H1 (cell line): ENCODE data around the gene ARHGAP22. TPM values are rescaled to one million over a fixed set of nuclear protein-coding genes. Genes with fewer than 3 reads are reported as not detected.

Experiments
- CTCF ChIA-PET: fragments of 300-600 bp; sonication (Branson Sonifier 250); formaldehyde crosslinking; loops from one replicate; lab custom pipeline; 2021; ENCODE audit not compliant: partially characterized antibody; lab: Charles Lee
- POLR2A ChIA-PET: fragments of 300-600 bp; sonication (Branson Sonifier 250); formaldehyde crosslinking; loops from one replicate; lab custom pipeline; 2021; ENCODE audit warnings: inconsistent platforms; ENCODE audit not compliant: partially characterized antibody; lab: Charles Lee
- DNase-seq, 2 experiments: peaks; one replicate each; pipeline versions ENCODE4 v3.0.0 to v3.0.0-alpha.2; 2010 to 2022; ENCODE audit warnings: low spot score in 2 of 2, low read depth in 1 of 2, mixed read lengths in 1 of 2
- FAIRE-seq: peaks from 2 replicates; lab custom pipeline; 2011; peaks lifted over from hg19 to GRCh38; lab: Jason Lieb, UNC
- H2AFZ ChIP-seq: 2 replicates; pipeline ENCODE4 v1.8.1; 2012; ENCODE audit warnings: low read length, inconsistent platforms
- H2AK5ac ChIP-seq: 2 replicates; pipeline ENCODE4 v1.6.1; 2013; ENCODE audit warnings: low read depth, low read length
- H2BK120ac ChIP-seq: replicated peaks from 2 replicates; pipeline ENCODE3; 2013; ENCODE audit warnings: low read depth, low read length, inconsistent platforms
- H2BK12ac ChIP-seq: 2 replicates; pipeline ENCODE4 v1.6.1; 2013; ENCODE audit warnings: low read depth, low read length
- H2BK15ac ChIP-seq: 2 replicates; pipeline ENCODE4 v1.6.1; 2013; ENCODE audit warnings: low read length
- H2BK20ac ChIP-seq: 2 replicates; pipeline ENCODE4 v1.6.1; 2013; ENCODE audit warnings: low read length
- H2BK5ac ChIP-seq: 2 replicates; pipeline ENCODE4 v1.6.1; 2013; ENCODE audit warnings: low read depth, low read length
- H3K14ac ChIP-seq: 2 replicates; pipeline ENCODE4 v1.6.1; 2013; ENCODE audit warnings: inconsistent platforms; ENCODE audit not compliant: insufficient read length
- H3K18ac ChIP-seq: 2 replicates; pipeline ENCODE4 v1.6.1; 2013; ENCODE audit warnings: low read length; ENCODE audit errors: extremely low read depth
- H3K23ac ChIP-seq: 2 replicates; pipeline ENCODE4 v1.6.1; 2013; ENCODE audit warnings: inconsistent platforms; ENCODE audit not compliant: insufficient read length
- H3K23me2 ChIP-seq: 2 replicates; pipeline ENCODE4 v1.6.1; 2013; ENCODE audit warnings: low read depth, low read length
- H3K27ac ChIP-seq: 2 replicates; pipeline ENCODE4 v1.6.1; 2011; ENCODE audit warnings: low read depth, low read length, inconsistent platforms
- H3K27me3 ChIP-seq, 4 experiments: replicated peaks in 1 of 4; 1 replicate in 1 of 4; 2 replicates in 3 of 4; pipeline versions ENCODE4 v1.6.1 to v1.8.1; 2011 to 2013; ENCODE audit warnings: low read length in 3 of 4, mild to moderate bottlenecking in 3 of 4, inconsistent platforms in 2 of 4, mixed read lengths in 2 of 4, moderate library complexity in 1 of 4; ENCODE audit not compliant: control insufficient read depth in 3 of 4, insufficient read depth in 3 of 4; ENCODE audit errors: extremely low read depth in 1 of 4
- H3K36me3 ChIP-seq, 4 experiments: 2 replicates each; pipeline versions ENCODE4 v1.6.1 to v1.8.1; 2011 to 2013; ENCODE audit warnings: mild to moderate bottlenecking in 4 of 4, low read length in 3 of 4, moderate library complexity in 2 of 4, control low read depth in 1 of 4, inconsistent platforms in 1 of 4; ENCODE audit not compliant: insufficient read depth in 4 of 4, control insufficient read depth in 2 of 4
- H3K4ac ChIP-seq: replicated peaks from 2 replicates; pipeline ENCODE3; 2013; ENCODE audit warnings: low read length, low read depth, mixed read lengths, inconsistent platforms; ENCODE audit not compliant: insufficient read length
- H3K4me1 ChIP-seq, 4 experiments: replicated peaks in 1 of 4; 1 replicate in 1 of 4; 2 replicates in 3 of 4; pipeline versions ENCODE4 v1.6.1 to v1.8.1; 2011 to 2013; ENCODE audit warnings: low read length in 3 of 4, inconsistent platforms in 2 of 4, mixed read lengths in 1 of 4; ENCODE audit not compliant: insufficient read depth in 4 of 4, control insufficient read depth in 3 of 4
- H3K4me2 ChIP-seq, 2 experiments: 2 replicates each; pipeline versions ENCODE4 v1.6.1 to v1.8.1; 2011 to 2013; ENCODE audit warnings: low read depth in 2 of 2, low read length in 2 of 2, control low read depth in 1 of 2, inconsistent platforms in 1 of 2, mild to moderate bottlenecking in 1 of 2; ENCODE audit not compliant: insufficient read depth in 1 of 2
- H3K4me3 ChIP-seq, 4 experiments: fragments of 200-600, 300-600 bp in 1 of 4; sonication (generic), shearing (Covaris generic), sonication (Bioruptor Twin) in 1 of 4; 2 replicates each; pipeline versions ENCODE4 v1.5.1 to v1.8.1; 2011 to 2016; ENCODE audit warnings: low read length in 4 of 4, low read depth in 3 of 4, control low read depth in 2 of 4, inconsistent platforms in 2 of 4, mild to moderate bottlenecking in 2 of 4, mixed read lengths in 1 of 4, moderate library complexity in 1 of 4; ENCODE audit not compliant: insufficient read depth in 2 of 4; ENCODE audit errors: extremely low read depth in 1 of 4
- H3K56ac ChIP-seq: replicated peaks from 2 replicates; pipeline ENCODE3; 2013; ENCODE audit warnings: low read depth, mild to moderate bottlenecking, mixed read lengths, low read length, inconsistent platforms; ENCODE audit not compliant: insufficient read length
- H3K79me1 ChIP-seq: 2 replicates; pipeline ENCODE4 v1.6.1; 2013; ENCODE audit warnings: low read depth, low read length, control low read depth
- H3K79me2 ChIP-seq, 2 experiments: 2 replicates each; pipeline versions ENCODE4 v1.6.1 to v1.8.1; 2012 to 2013; ENCODE audit warnings: low read length in 2 of 2, mild to moderate bottlenecking in 2 of 2, inconsistent platforms in 1 of 2; ENCODE audit not compliant: insufficient read depth in 2 of 2, control insufficient read depth in 1 of 2
- H3K9ac ChIP-seq, 4 experiments: replicated peaks in 1 of 4; 1 replicate in 1 of 4; 2 replicates in 3 of 4; pipeline versions ENCODE4 v1.6.1 to v1.8.1; 2011 to 2013; ENCODE audit warnings: low read depth in 3 of 4, low read length in 3 of 4, control low read depth in 2 of 4, mild to moderate bottlenecking in 2 of 4, moderate library complexity in 2 of 4, inconsistent platforms in 1 of 4; ENCODE audit errors: extremely low read depth in 1 of 4
- H3K9me3 ChIP-seq, 2 experiments: 2 replicates each; pipeline versions ENCODE4 v1.6.1 to v1.8.1; 2012 to 2013; ENCODE audit warnings: mild to moderate bottlenecking in 2 of 2, moderate library complexity in 2 of 2, control low read depth in 1 of 2, inconsistent platforms in 1 of 2, low read depth in 1 of 2, low read length in 1 of 2, mixed read lengths in 1 of 2; ENCODE audit not compliant: insufficient read depth in 2 of 2
- H4K20me1 ChIP-seq, 2 experiments: replicated peaks in 1 of 2; 2 replicates each; pipeline versions ENCODE3 to v1.8.1; 2011 to 2013; ENCODE audit warnings: inconsistent platforms in 2 of 2, low read length in 2 of 2, mild to moderate bottlenecking in 1 of 2; ENCODE audit not compliant: insufficient read depth in 2 of 2, control insufficient read depth in 1 of 2
- H4K5ac ChIP-seq: 2 replicates; pipeline ENCODE4 v1.6.1; 2013; ENCODE audit warnings: low read length, low read depth, mixed read lengths, inconsistent platforms; ENCODE audit not compliant: insufficient read length
- H4K8ac ChIP-seq: 2 replicates; pipeline ENCODE4 v1.8.0; 2013; ENCODE audit warnings: mild to moderate bottlenecking, moderate library complexity, low read length, inconsistent platforms; ENCODE audit not compliant: insufficient read depth; ENCODE audit errors: extremely low read depth
- H4K91ac ChIP-seq: replicated peaks from 2 replicates; pipeline ENCODE3; 2013; ENCODE audit warnings: low read length, mixed read lengths, inconsistent platforms; ENCODE audit not compliant: insufficient read length
- CREB1 ChIP-seq: IDR thresholded peaks from 2 replicates; pipeline ENCODE4 v1.6.1; 2012; ENCODE audit warnings: inconsistent platforms
- HDAC2 ChIP-seq, 2 experiments: fragments of 300-600 bp in 1 of 2; sonication (generic) in 1 of 2; IDR thresholded peaks; 2 replicates each; pipeline ENCODE4 v1.6.1; 2011 to 2012; ENCODE audit warnings: low read depth in 2 of 2, low read length in 2 of 2, mild to moderate bottlenecking in 2 of 2, moderate library complexity in 2 of 2, borderline replicate concordance in 1 of 2, inconsistent platforms in 1 of 2
- RNF2 ChIP-seq: fragments of 200-900, 300-1000 bp; sonication (generic); IDR thresholded peaks from 2 replicates; pipeline ENCODE4 v1.7.1; 2016; ENCODE audit warnings: borderline replicate concordance, low read depth, mild to moderate bottlenecking, antibody characterized with exemption, low read length; ENCODE audit not compliant: poor library complexity, severe bottlenecking; ENCODE audit errors: missing control alignments
- RXRA ChIP-seq: IDR thresholded peaks from 2 replicates; pipeline ENCODE4 v1.6.1; 2011; ENCODE audit warnings: low read depth, mild to moderate bottlenecking, low read length, moderate library complexity; ENCODE audit not compliant: insufficient read depth
- SRF ChIP-seq: IDR thresholded peaks from 2 replicates; pipeline ENCODE4 v1.6.1; 2011; ENCODE audit warnings: mild to moderate bottlenecking, low read depth, low read length, moderate library complexity
- TCF12 ChIP-seq: IDR thresholded peaks from 2 replicates; pipeline ENCODE4 v1.6.1; 2011; ENCODE audit warnings: low read depth, mild to moderate bottlenecking, low read length
- WGBS, 2 experiments: shearing (Covaris generic) in 1 of 2; methylation state at CpG; one replicate each; pipeline versions ENCODE4 v1.1.6 to v1.1.7; 2013 to 2015; ENCODE audit warnings: low lambda C conversion rate in 2 of 2, mixed read lengths in 2 of 2, inconsistent platforms in 1 of 2, low coverage in 1 of 2, missing lambda C conversion rate in 1 of 2; ENCODE audit not compliant: insufficient replicate concordance in 2 of 2, insufficient coverage in 1 of 2, insufficient read length in 1 of 2; ENCODE audit errors: extremely low coverage in 1 of 2, missing lambda C conversion rate in 1 of 2; 5-methylcytosine and 5-hydroxymethylcytosine counted together
- polyA plus RNA-seq, 7 experiments: library from polyadenylated mRNA; depleted of rRNA in 3 of 7; stranded (reverse) in 5 of 7; unstranded in 2 of 7; fragments of >200 nt in 5 of 7; fragments of 200-250 nt in 2 of 7; gene quantifications; 1 replicate in 5 of 7; 2 replicates in 1 of 7; 4 replicates in 1 of 7; pipeline versions ENCODE4 v1.2.1 to v1.2.3, GENCODE V29; 2011 to 2013; ENCODE audit warnings: missing spikeins in 2 of 7, mixed read lengths in 2 of 7
- total RNA-seq: library from RNA; stranded (reverse); fragmentation: NEBNext Ultra II Directional; extraction: Animal tissue kit (Norgen Biotek cat#: 25700); gene quantifications from 2 replicates; pipeline ENCODE4 v1.2.1, GENCODE V29; 2021

ARHGAP22 gene
- total and polyA plus RNA-seq, 2 of the 8 experiments (the other 6 are each of a cell fraction or from before 2014, with no cell fraction given), result 3.6 to 11.2 TPM

- H4K91ac ChIP-seq, result no peak overlapping the region
- CTCF ChIA-PET, result interaction anchor here (0.6 to 1.9 kb wide), 3 partner anchors 90 to 139 kb away, joined by 3 to 4 read pairs (median 3); no protein-coding TSS in a partner anchor
These were observed 87.4 kb downstream of the ARHGAP22 start for GRCh38 chr10:48517482-48517881.

More at GRCh38 chr10:48517482-48517881, 87.4 kb downstream of the ARHGAP22 start:
- no peak overlapping the region for H3K9ac ChIP-seq
- no peak overlapping the region for H4K5ac ChIP-seq
- no peak overlapping the region for H3K4me3 ChIP-seq
- H3K27me3 ChIP-seq, result peaks cover 0 to 2% (median 0%) of the 10 kb centered on the region in 4 experiments; a peak in 1 of 7 replicates
- no peak overlapping the region for H3K4me2 ChIP-seq
- no peak overlapping the region for H3K23ac ChIP-seq
- no peak for TF ChIP-seq SRF
- no peak for TF ChIP-seq RNF2
- TF ChIP-seq RXRA, result no peak
- TF ChIP-seq HDAC2 (IDR thresholded peaks at IDR 0.05; ENCODE audit: borderline replicate concordance in 1 of 2, low read depth in 2 of 2, low read length in 2 of 2), result no peak
- TF ChIP-seq CREB1, result no peak
- TF ChIP-seq TCF12, result no peak
- no peak overlapping the region for H2BK5ac ChIP-seq
- no peak overlapping the region for H4K8ac ChIP-seq
- no peaks in the 10 kb centered on the region for H3K23me2 ChIP-seq
- H2AK5ac ChIP-seq, result no peak overlapping the region; the same call in 1 of the 2 replicates
- no peak overlapping the region for H2BK20ac ChIP-seq
- H3K9me3 ChIP-seq, result no peaks in the 10 kb centered on the region
- no peak overlapping the region for H3K27ac ChIP-seq
- no peak overlapping the region for H3K18ac ChIP-seq
- H3K36me3 ChIP-seq, result no peaks in the 10 kb centered on the region; a peak in 2 of 8 replicates
- no peak overlapping the region for H2BK120ac ChIP-seq
- peaks cover 0 to 22% of the 10 kb centered on the region in 2 experiments; a peak in 2 of 4 replicates for H3K79me2 ChIP-seq
- peaks cover 15% of the 10 kb centered on the region for H3K79me1 ChIP-seq
- H3K56ac ChIP-seq, result no peak overlapping the region
- DNase-seq (peak in 1 of 2 experiments; percentile 33), FAIRE-seq (no peak)
- peaks cover 0 to 4% of the 10 kb centered on the region in 2 experiments for H4K20me1 ChIP-seq
- H3K4me1 ChIP-seq, result peaks cover 0 to 14% (median 0%) of the 10 kb centered on the region in 4 experiments; a peak in 3 of 7 replicates
- no peak overlapping the region for H2AFZ ChIP-seq
- H3K14ac ChIP-seq, result no peak overlapping the region
- 91% methylated on average over 8 of the region's 9 CpGs; no CpG with 5 or more reads in 1 of the 2 experiments for WGBS, 2 experiments
- POLR2A ChIA-PET, result interaction anchor here (0.9 kb wide), 1 partner anchor 85 kb away, joined by 4 read pairs; no protein-coding TSS in a partner anchor
- H2BK12ac ChIP-seq, result no peak overlapping the region
- H2BK15ac ChIP-seq, result no peak overlapping the region
- no peak overlapping the region for H3K4ac ChIP-seq
